MM.1S (cell line): ENCODE data around the gene CCL7.
A peak's percentile ranks its signal among the peaks of the same experiment; 100 is the strongest.

Experiments
- DNase-seq: peaks from one replicate; pipeline ENCODE4 v3.0.0-alpha.2; 2015
- H2AFZ ChIP-seq: fragments of 300-600 bp; sonication (generic); 2 replicates; pipeline ENCODE4 v1.6.0; 2016; ENCODE audit warnings: antibody characterized with exemption, low read length
- H3F3A ChIP-seq: fragments of 300-600 bp; sonication (generic); 2 replicates; pipeline ENCODE4 v1.6.1; 2016; ENCODE audit warnings: mild to moderate bottlenecking, antibody characterized with exemption, low read length, moderate library complexity, mixed read lengths; ENCODE audit not compliant: insufficient read depth
- H3K27ac ChIP-seq: fragments of 300-600 bp; sonication (generic); 2 replicates; pipeline ENCODE4 v1.5.1; 2016; ENCODE audit warnings: mild to moderate bottlenecking, low read length
- H3K27me3 ChIP-seq: fragments of 300-600 bp; sonication (generic); replicated peaks from 2 replicates; pipeline ENCODE4 v1.6.0; 2016; ENCODE audit warnings: low read length; ENCODE audit not compliant: insufficient read depth
- H3K36me3 ChIP-seq: fragments of 300-600 bp; sonication (generic); replicated peaks from 2 replicates; pipeline ENCODE4 v1.6.1; 2016; ENCODE audit warnings: mild to moderate bottlenecking, low read length, mixed read lengths; ENCODE audit not compliant: insufficient read depth
- H3K4me1 ChIP-seq: fragments of 300-600 bp; sonication (generic); 2 replicates; pipeline ENCODE4 v1.6.1; 2016; ENCODE audit warnings: low read length, mixed read lengths
- H3K4me2 ChIP-seq: fragments of 300-600 bp; sonication (generic); 2 replicates; pipeline ENCODE4 v1.6.0; 2016; ENCODE audit warnings: low read depth, low read length
- H3K4me3 ChIP-seq: fragments of 300-600 bp; sonication (generic); 2 replicates; pipeline ENCODE4 v1.5.1; 2016; ENCODE audit warnings: low read length, mixed read lengths
- H3K79me2 ChIP-seq: fragments of 300-600 bp; sonication (generic); 2 replicates; pipeline ENCODE4 v1.6.1; 2016; ENCODE audit warnings: mixed run types, low read length, mixed read lengths
- H3K9ac ChIP-seq: fragments of 300-600 bp; sonication (generic); 2 replicates; pipeline ENCODE4 v1.6.1; 2016; ENCODE audit warnings: low read length, mixed read lengths
- H3K9me2 ChIP-seq: fragments of 300-600 bp; sonication (generic); replicated peaks from 2 replicates; pipeline ENCODE4 v1.6.1; 2016; ENCODE audit warnings: mild to moderate bottlenecking, low read length, mixed read lengths; ENCODE audit not compliant: insufficient read depth
- H3K9me3 ChIP-seq: fragments of 300-600 bp; sonication (generic); replicated peaks from 2 replicates; pipeline ENCODE4 v1.6.1; 2016; ENCODE audit warnings: mild to moderate bottlenecking, low read length, mixed read lengths; ENCODE audit not compliant: insufficient read depth
- H4K20me1 ChIP-seq: fragments of 300-600 bp; sonication (generic); 2 replicates; pipeline ENCODE4 v1.6.1; 2016; ENCODE audit warnings: mild to moderate bottlenecking, low read length, moderate library complexity, mixed read lengths; ENCODE audit not compliant: insufficient read depth
- CTCF ChIP-seq: fragments of 300-600 bp; sonication (generic); IDR thresholded peaks from 2 replicates; pipeline ENCODE4 v1.5.1; 2016; ENCODE audit warnings: antibody characterized with exemption, low read length, mixed read lengths
- EZH2 ChIP-seq: fragments of 300-600 bp; sonication (generic); optimal IDR thresholded peaks from 2 replicates; pipeline ENCODE3; 2017; ENCODE audit warnings: low read depth, mild to moderate bottlenecking, antibody characterized with exemption, low read length, mixed read lengths
- EZH2phosphoT487 ChIP-seq: fragments of 300-600 bp; sonication (generic); IDR thresholded peaks from 2 replicates; pipeline ENCODE4 v1.6.1; 2018; ENCODE audit warnings: antibody characterized with exemption, low read length

Gene CCL7

GRCh38 chr17:34253139-34253525, 16.9 kb upstream of the CCL7 start:
- Histone ChIP-seq H3K9me3 (no peaks in the 10 kb centered on the region), H3F3A (no peaks in the 10 kb centered on the region), H3K4me3 (no peak overlapping the region), H3K9ac (no peak overlapping the region), H3K4me1 (peaks cover 22% of the 10 kb centered on the region), H3K27ac (no peak overlapping the region), H3K36me3 (no peaks in the 10 kb centered on the region), H2AFZ (no peak overlapping the region), H3K27me3 (no peaks in the 10 kb centered on the region), H4K20me1 (no peaks in the 10 kb centered on the region), H3K9me2 (no peaks in the 10 kb centered on the region), H3K79me2 (no peaks in the 10 kb centered on the region), H3K4me2 (no peak overlapping the region)
- DNase-seq = no peak
- no peak for TF ChIP-seq EZH2phosphoT487
- TF ChIP-seq EZH2 = no peak
- TF ChIP-seq CTCF = no peak

- peaks cover 22% of the 10 kb centered on the region for H3K4me1 ChIP-seq
- H3K27ac ChIP-seq = no peak overlapping the region
- no peaks in the 10 kb centered on the region for H4K20me1 ChIP-seq
- H3K36me3 ChIP-seq = no peaks in the 10 kb centered on the region
- no peak overlapping the region for H2AFZ ChIP-seq
- no peak for DNase-seq
- no peaks in the 10 kb centered on the region for H3K27me3 ChIP-seq
- no peak overlapping the region for H3K4me2 ChIP-seq
- H3K9me2 ChIP-seq = no peaks in the 10 kb centered on the region
- H3K4me3 ChIP-seq = no peak overlapping the region
- H3K9me3 ChIP-seq = no peaks in the 10 kb centered on the region
- H3K9ac ChIP-seq = no peak overlapping the region
- H3F3A ChIP-seq = no peaks in the 10 kb centered on the region
- H3K79me2 ChIP-seq = no peaks in the 10 kb centered on the region
- TF ChIP-seq EZH2 (no peak), CTCF (no peak), EZH2phosphoT487 (no peak)
These were observed 15.9 kb upstream of the CCL7 start for GRCh38 chr17:34254146-34254545.

GRCh38 chr17:34254651-34255380, 15.2 kb upstream of the CCL7 start, which contains the start of gene CCL2:
TSS of gene CCL2 (plus strand) at chr17:34255285. CDS start at chr17:34255350, 65 bp downstream.
- Histone ChIP-seq H3K36me3 (no peaks in the 10 kb centered on the region), H2AFZ (peak within 1 kb of the TSS; percentile 71), H3K9ac (no peak within 1 kb of the TSS), H3K27me3 (no peaks in the 10 kb centered on the region), H3K9me3 (no peaks in the 10 kb centered on the region), H3K27ac (no peak within 1 kb of the TSS), H3K79me2 (no peaks in the 10 kb centered on the region), H3K4me1 (peaks cover 19% of the 10 kb centered on the region), H3F3A (no peaks in the 10 kb centered on the region), H3K9me2 (no peaks in the 10 kb centered on the region), H3K4me2 (peak within 1 kb of the TSS; percentile 70), H4K20me1 (no peaks in the 10 kb centered on the region), H3K4me3 (peak within 1 kb of the TSS; percentile 39)
- no peak for TF ChIP-seq EZH2
- TF ChIP-seq EZH2phosphoT487 = no peak
- TF ChIP-seq CTCF = no peak
- peak; percentile 32 for DNase-seq
